Stimulated activated naive CD4-positive, alpha-beta T cell treated with Interleukin-2 at 50 U/mL for 16 hours (primary cell): Measurements from ENCODE around the gene GRK4.

Experiments
- DNase-seq: peaks from one replicate; lab custom pipeline; 2025; lab: John Stamatoyannopoulos, UW

GRK4 gene

GRCh38 chr4:3070709-3071500 lies 107.5 kb downstream of the GRK4 start:
- no peak for DNase-seq

- DNase-seq = no peak
These were observed 108.4 kb downstream of the GRK4 start for GRCh38 chr4:3071811-3072210.

- no peak for DNase-seq
These were observed 110.0 kb downstream of the GRK4 start for GRCh38 chr4:3073158-3074077.

- peak; percentile 96 for DNase-seq
These were observed 110.9 kb downstream of the GRK4 start, which contains the start of the genes HTT and HTT-AS for GRCh38 chr4:3074078-3074845. Gene HTT (plus strand): TSS chr4:3074681. CDS start chr4:3074826, 145 bp downstream. Gene HTT-AS (minus strand): TSS chr4:3074538.

- DNase-seq = peak; percentile 50
These were observed 111.7 kb downstream of the GRK4 start for GRCh38 chr4:3074846-3075651.

- no peak for DNase-seq
These were observed 112.2 kb downstream of the GRK4 start for GRCh38 chr4:3075652-3075981.

GRCh38 chr4:3077796-3078195 lies 114.4 kb downstream of the GRK4 start:
- DNase-seq = no peak

- no peak for DNase-seq
These were observed 116.3 kb downstream of the GRK4 start for GRCh38 chr4:3079694-3080123.

- no peak for DNase-seq
These were observed 119.6 kb downstream of the GRK4 start for GRCh38 chr4:3082925-3083515.

- DNase-seq = no peak
These were observed 120.4 kb downstream of the GRK4 start for GRCh38 chr4:3083732-3084131.

- no peak for DNase-seq
These were observed 122.7 kb downstream of the GRK4 start for GRCh38 chr4:3085948-3086670.

GRCh38 chr4:3087115-3087797 lies 123.9 kb downstream of the GRK4 start:
- DNase-seq = no peak
